C4-2B (cell line): Measurements from ENCODE around the gene CDHR3.

Experiments
- H3K27ac ChIP-seq: fragments of 450-650 bp; 2 replicates; pipeline ENCODE4 v1.5.1; 2017
- ZFX ChIP-seq: fragments of 450-650 bp; IDR thresholded peaks from 2 replicates; pipeline ENCODE4 v1.6.1; 2017
- TF ChIP-seq, protein P1 (sequence below): fragments of 450-650 bp; conservative IDR thresholded peaks from 2 replicates; pipeline ENCODE4 v1.5.1; 2017; ENCODE audit warnings: mild to moderate bottlenecking

CDHR3 gene

DNA sequence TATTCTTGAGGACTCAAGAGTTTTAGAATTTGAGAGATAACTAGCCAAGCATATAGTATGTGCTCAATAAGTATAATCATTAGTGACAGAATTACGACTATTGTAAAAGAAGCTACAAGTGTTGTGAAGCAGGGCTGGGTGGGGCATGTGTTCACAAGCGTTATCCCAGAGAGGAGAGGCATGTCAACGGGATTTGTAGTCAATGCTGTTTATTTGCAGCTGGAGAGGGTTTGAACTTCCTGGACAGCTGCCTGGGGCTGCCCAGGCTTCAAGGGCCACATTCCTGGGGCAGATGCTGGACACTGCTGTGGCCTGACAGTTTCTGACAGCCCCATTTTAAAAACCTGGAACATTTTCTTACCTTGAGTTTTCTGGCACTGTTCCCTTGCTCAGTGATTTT is 36.9 kb upstream of the CDHR3 start:
- no peak for TF ChIP-seq ZFX
- TF ChIP-seq, protein P1, sequence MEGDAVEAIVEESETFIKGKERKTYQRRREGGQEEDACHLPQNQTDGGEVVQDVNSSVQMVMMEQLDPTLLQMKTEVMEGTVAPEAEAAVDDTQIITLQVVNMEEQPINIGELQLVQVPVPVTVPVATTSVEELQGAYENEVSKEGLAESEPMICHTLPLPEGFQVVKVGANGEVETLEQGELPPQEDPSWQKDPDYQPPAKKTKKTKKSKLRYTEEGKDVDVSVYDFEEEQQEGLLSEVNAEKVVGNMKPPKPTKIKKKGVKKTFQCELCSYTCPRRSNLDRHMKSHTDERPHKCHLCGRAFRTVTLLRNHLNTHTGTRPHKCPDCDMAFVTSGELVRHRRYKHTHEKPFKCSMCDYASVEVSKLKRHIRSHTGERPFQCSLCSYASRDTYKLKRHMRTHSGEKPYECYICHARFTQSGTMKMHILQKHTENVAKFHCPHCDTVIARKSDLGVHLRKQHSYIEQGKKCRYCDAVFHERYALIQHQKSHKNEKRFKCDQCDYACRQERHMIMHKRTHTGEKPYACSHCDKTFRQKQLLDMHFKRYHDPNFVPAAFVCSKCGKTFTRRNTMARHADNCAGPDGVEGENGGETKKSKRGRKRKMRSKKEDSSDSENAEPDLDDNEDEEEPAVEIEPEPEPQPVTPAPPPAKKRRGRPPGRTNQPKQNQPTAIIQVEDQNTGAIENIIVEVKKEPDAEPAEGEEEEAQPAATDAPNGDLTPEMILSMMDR = no peak
- no peak overlapping the region for H3K27ac ChIP-seq

DNA sequence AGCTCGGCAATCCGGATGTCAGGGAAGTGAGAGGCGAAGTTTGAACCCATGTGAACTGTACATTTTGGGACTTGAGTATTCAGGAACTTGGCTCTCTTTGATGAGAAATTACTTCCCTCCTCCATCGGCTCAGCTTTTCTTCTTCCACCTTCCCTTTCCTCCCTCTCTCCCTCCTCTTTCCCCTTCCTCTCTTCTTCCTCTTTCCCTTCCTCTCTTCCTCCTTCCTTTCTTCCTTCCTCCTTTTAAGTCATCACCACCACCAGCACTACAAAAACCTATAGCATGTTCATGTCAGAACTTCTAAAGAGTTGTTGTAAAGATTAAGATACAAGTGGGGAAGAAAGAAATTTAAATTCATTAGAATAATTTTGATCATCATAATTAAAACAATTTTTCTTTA is 31.9 kb upstream of the CDHR3 start:
- no peak overlapping the region for H3K27ac ChIP-seq
- TF ChIP-seq, protein P1 = no peak
- no peak for TF ChIP-seq ZFX

DNA sequence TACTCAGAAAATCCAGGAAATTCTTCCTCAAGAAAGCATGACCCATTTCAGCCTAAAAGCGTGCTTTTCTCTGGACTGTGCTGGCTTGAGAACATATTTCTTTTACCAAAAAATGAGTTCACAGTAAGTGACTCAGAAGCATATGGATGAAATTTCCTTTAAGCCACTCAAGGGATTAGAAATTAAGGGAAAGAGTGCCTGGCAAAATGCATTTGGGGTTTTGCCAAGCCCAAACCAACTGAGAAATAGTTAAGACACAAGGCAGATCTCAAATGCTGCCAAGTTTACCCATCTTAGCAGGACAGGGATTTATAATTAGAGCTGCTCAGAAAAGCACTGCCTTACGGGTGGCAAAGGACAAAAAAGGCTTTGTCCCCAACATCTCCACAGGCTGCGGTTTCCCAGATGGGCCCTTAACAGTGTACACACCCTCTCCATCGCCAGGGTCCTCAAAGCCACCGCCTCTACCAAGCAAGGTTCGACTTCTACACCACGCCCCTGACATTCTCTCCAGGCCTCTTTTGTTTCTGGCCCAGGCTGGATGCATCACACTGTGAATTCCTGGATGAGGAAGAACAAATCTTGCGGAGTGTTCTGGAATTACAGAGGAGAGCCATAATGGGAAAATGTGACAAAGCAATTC is 30.1 kb upstream of the CDHR3 start:
- H3K27ac ChIP-seq = no peak overlapping the region
- TF ChIP-seq, protein P1 = no peak
- TF ChIP-seq ZFX = no peak

DNA sequence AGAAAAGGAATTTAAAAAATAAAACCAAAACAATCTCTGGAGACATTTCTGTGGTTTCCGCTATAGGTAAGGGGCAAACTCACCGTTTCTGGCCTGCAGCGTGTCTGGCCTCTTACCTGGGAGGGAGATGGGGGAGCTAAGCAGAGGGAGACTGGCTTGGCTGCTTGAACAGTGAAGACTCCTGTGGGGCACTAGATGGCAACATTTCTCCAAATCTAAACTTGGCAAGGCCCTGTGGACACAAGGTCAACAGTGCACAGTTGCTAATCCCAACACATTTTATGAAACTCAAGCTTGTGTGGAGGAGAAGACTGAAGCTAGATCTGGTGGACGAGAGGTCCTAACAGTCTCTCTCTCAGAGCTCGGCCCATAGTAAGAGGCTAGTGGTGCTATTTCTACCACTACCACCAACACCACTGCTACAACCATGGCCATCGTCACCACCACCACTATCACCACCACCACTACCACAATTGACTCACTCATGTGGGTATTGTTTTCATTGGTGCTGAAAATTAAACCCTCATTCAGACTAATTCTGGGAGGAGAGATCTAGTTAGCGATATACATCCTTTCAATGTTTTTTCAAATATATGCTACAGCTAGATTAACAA is 28.4 kb upstream of the CDHR3 start:
- no peak overlapping the region for H3K27ac ChIP-seq
- TF ChIP-seq ZFX = no peak
- TF ChIP-seq, protein P1 = peak; percentile 78

DNA sequence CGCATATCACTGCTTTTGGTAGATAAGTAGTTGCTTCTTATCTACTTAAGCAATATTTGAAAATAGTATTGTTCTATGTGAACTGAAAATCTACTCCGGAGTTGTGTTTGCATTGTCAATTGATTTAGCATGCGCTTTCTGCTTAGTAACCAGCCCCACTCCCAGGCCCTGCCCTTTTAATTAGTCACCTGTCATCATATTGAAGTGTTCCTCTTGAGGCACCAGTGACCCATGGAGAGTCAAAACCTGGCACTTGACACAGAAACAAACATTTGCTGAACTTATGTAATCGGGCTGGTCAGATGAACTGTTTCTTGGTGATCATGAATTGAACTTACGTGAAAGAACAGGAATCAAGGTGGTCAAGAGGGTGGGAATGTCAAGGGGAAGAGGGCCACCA is 27.8 kb upstream of the CDHR3 start:
- H3K27ac ChIP-seq = no peak overlapping the region
- TF ChIP-seq, protein P1 = no peak
- no peak for TF ChIP-seq ZFX

DNA sequence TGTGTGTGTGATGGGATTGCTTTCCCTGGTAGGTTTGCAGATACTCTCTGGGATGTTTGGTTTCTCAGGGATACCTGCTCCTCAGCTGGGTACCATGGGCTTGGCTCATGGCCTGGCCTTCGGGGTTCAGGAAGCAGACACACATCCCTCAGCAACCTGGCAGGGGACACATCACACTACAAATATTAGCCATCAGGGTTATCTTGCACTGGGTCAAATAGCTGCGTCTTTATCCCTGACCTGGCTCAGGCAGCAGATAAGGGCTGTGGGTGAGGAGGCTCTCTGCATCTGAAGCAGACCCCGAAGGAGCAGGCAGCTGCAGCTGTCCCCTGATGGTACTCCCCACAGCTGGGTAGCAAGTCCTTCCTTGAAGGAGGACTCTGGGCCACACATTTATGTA is 25.7 kb upstream of the CDHR3 start:
- TF ChIP-seq, protein P1 = no peak
- H3K27ac ChIP-seq = no peak overlapping the region

DNA sequence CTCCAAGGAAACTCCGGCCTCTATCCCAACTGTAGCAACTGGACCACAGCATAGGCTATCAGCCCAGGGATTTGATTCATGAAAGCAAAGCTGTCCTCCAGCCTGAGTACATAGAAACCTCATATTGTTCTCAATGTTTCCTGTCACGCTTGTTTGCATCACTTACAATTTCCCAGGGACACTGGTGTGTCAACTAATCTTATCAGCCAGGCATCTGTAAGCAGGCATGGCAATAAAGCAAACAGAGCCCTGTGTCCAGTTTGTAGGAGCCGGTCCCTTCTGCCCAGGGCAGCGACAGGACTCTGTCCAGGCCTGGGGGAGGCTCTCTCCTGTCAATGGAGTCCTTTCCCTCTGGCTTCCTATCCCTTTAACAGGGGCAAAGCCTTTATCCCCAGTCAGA is 23.0 kb upstream of the CDHR3 start:
- TF ChIP-seq, protein P1 = no peak
- peak overlapping the region; percentile 5; the same call in 1 of the 2 replicates for H3K27ac ChIP-seq
